ENCODE measurements around the gene ACTN4.

Gene ACTN4

GRCh38 chr19:38661136-38661535 is 13.7 kb downstream of the ACTN4 start:
- DNase-seq (ENCODE audit: low spot score): no peak

- DNase-seq (ENCODE audit: low spot score): no peak
Measured at GRCh38 chr19:38661996-38662395, 14.5 kb downstream of the ACTN4 start.

- no peak for DNase-seq (ENCODE audit: low spot score)
Measured at GRCh38 chr19:38662537-38663155, 15.2 kb downstream of the ACTN4 start.

DNA sequence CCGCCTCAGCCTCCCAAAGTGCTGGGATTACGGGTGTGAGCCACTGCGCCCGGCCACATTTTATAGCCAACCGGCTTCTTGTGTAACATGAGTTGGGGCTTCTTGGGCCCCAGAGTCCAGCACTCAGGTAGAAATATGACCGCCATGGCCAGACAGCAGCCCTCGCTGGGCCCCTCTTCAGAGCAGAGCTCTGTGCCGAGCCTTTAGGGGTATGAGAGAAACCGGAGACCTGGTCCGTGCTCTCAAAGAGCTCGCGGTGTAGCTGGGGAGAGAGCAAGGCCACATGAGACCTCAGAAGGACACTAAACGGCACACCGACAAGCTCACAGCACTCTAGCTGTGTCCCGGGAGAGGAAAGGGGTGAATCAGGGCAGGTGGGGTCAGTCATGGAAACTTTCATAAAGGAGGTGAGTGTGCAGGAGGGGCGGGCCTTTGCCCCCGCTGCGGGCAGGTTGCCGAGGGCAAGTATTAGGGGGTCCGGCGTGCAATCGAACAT is 15.8 kb downstream of the ACTN4 start:
- DNase-seq (ENCODE audit: low spot score): no peak

GRCh38 chr19:38663957-38664502 is 16.6 kb downstream of the ACTN4 start:
- DNase-seq (ENCODE audit: low spot score): no peak

DNA sequence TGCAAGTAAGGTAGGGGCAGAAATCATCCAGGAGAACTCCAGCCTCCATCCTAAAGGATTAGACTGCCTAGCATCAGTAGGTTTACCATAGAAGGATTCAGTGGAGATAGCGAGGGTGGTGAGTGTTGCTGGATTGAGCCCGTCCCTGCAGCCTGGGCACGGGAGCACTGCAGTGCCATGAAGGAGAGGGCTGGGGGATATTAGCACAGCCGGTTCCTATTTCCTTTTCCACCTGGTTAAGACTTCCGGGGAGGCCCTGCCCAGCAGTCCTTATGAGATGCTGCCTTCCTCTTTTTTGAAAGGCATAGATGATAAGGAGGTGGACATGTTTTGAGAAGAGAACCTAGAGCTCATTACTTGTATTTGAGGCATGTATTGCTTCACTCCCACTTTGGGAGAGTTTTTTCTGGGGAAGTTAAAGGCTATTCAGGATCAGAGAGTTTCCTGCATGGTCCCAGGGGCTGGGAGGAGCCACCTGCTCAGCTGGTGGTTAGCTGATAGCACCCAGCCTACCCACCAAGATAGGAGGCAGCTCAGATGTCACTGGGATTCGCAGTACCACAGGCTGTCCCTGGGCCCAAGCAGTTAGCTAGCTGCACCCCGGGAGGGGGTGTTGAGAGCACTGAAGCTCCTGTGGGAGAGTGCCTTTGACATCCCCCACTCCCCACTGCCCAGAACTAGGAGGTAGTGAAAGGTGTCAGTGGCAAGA is 17.2 kb downstream of the ACTN4 start:
- DNase-seq (ENCODE audit: low spot score): no peak

GRCh38 chr19:38665219-38665931 is 17.9 kb downstream of the ACTN4 start:
- no peak for DNase-seq (ENCODE audit: low spot score)

DNA sequence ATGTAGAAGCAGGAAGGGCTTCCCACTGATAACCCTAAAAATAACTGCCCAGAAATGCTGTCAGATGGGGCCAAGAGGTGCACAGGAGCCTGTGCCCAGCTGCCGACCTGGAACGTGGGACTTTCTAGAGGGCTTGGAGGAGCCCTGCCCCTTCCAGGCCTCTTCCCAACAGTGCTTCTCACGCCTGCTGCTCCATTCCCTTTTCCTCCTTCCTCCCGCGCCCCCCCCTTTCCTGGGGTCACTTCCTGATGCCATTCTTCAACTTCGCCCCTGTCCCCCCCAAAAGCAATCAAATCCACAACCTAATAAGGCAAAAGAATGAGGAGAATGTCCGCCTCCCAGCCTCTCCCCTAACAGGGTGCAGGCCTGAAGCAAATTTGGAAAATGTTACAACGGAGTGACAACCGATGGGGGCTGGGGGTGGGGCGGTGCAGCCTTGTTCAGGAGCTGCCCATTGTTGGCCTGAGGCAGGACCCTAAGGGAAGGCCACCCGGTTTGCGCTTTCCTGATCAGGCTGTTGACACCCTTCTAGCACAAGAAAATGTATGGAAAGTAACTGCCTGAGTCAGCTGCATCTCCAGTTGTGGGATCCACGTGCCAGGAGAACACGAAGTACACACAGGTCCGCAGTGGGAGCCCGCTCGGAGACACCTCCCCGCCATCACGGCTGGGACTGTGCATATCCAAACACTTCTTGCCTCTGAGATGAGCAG is 18.7 kb downstream of the ACTN4 start:
- DNase-seq (ENCODE audit: low spot score): peak; percentile 57

DNA sequence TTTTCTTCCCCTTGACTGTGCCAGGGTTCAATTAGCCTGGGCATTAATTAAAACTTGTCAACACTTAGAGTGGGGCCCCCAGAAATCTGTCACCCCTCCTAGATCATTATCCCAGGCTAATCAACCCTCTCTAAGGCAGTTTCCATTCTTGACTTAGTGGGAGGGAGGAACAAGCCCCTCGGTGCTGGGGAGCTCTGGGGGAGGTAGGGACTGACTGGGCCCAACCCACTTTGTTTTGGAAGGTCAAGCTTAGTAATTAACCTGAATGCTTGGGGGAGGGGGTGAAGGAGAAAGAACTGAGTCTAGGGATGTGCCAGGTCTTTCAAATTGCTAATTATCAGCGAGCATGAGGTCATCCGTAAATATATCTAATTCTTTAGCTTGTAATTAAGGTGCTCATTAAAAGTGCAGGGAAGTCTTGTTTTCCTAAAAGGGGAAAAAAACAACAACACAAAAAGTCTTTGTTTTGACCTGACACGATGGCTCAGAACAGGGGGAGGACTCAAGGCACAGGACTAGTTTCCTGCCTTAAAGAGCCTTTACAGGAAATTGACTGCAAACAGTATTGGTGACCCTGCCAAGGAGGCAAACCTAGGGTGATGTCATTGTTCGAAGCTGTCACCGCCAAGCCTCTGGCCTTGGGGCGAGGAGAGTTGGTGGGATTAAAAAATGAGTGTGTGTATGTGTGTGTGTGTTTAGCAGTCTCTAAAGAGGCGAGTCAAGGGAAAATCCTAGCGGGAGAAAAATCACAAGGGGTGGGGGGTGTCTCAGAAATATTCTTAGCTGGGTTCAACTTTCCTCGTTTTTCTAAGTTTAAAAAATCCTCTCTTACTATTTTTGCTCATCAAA is 19.4 kb downstream of the ACTN4 start:
- DNase-seq (ENCODE audit: low spot score): no peak

- DNase-seq (ENCODE audit: low spot score): peak; percentile 59
Measured at GRCh38 chr19:38667661-38668171, 20.3 kb downstream of the ACTN4 start.

- no peak for DNase-seq (ENCODE audit: low spot score)
Measured at GRCh38 chr19:38669552-38669951, 22.1 kb downstream of the ACTN4 start.

DNA sequence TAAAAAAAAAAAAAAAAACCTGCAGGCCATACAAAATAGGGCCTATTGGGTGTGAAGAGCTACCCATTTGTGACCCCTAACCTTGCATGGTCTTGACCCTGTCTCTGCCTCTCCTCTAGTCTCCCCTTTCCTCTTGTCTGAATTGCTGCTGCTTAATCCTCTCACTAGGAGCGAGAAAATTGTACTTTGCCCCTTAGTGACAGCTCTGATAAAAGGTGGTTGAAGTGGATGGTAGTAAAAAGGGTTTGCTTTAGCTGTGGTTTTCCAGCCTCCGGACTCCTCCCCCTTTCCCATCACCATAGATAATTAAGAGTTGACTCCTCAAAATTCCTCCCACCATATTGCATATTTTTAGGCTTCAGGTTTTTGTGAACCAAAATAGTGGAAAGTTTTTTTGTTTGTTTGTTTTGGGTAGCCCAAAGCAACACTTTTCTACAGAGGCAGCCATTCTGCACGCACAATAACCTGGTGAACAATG is 23.5 kb downstream of the ACTN4 start:
- no peak for DNase-seq (ENCODE audit: low spot score)

- DNase-seq (ENCODE audit: low spot score): no peak
Measured at GRCh38 chr19:38671654-38672053, 24.2 kb downstream of the ACTN4 start.

DNA sequence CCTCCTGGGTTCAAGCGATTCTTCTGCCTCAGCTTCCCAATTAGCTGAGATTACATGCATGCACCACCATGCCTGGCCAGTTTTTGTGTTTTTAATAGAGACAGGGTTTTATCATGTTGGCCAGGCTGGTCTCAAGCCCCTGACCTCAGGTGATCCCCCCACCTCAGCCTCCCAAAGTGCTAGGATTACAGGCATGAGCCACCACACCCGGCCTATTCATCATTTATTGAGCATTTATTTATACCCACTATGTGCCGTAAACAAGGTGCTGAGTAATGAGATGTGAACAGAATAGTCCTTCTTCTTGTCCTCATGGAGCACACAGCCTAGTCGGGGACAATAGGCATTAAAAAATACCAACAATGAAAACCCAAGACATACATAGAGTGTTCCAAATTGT is 25.6 kb downstream of the ACTN4 start:
- DNase-seq (ENCODE audit: low spot score): no peak

GRCh38 chr19:38674388-38675171 is 27.1 kb downstream of the ACTN4 start:
- no peak for DNase-seq (ENCODE audit: low spot score)

DNA sequence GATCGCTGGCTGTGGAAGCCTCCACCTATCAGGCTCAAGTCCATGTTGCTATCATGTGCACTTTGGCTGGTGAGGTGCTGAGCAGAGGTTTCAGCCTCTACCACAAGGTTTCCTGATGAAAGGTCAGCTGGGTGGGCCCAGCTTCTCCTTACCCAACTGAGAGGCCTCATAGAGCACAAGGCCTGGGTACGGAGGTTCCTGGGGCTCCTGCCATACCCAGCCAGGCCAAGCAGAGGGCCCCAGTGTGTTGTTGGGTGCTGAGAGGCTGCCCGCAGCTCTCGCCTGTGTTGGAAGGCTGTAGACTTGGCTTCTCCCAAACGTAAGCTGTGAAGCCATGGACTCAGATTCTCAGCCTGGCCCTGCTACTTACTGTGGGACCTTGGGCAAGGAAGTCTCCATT is 28.2 kb downstream of the ACTN4 start:
- no peak for DNase-seq (ENCODE audit: low spot score)

DNA sequence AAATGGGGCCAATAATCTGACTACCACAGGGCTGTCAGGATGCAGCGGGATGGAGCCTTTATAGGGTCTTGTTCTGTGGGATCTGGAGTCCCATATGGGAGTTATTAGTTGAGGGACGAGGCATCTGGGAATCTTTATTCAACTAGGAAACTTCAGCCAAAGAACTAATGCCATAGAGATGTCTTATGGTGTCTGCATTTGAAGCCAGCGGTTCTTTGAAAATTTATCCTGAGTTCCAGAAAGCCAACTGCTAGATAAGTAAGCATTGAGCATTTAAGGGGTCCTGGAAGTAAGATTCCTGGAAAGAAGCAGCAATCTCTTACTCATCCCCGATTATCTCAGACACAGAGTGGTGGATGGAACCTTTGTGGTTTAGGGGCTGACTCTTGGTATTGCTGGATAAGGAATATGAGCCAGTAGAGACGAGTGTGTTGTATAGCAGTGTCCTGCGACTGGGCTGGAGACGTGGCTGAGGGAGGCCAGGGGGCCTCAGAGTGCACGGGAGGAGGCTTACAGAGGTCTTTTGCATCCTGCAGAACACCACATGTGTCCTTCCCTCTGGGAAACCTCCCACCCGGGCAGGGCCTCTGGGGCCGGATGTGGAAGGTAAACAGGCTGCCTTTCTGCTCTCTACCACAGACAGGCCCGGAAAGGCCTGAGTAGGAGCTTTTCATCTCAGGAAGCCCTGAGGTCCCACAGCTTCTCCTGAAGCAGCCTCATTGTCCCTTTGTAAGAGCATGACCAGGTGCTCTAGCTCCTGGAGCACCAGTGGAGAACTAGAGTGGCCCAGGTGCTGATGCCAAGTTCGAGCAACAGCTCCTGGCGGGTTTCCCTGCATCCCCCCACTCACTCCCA is 28.8 kb downstream of the ACTN4 start:
- DNase-seq (ENCODE audit: low spot score): no peak

- DNase-seq (ENCODE audit: low spot score): no peak
Measured at GRCh38 chr19:38676878-38677646, 29.6 kb downstream of the ACTN4 start.
